ENCODE measurements around the gene ESD.

Gene ESD

GRCh38 chr13:46796515-46797474 lies at the start of gene ESD:
ESD (minus strand) TSS chr13:46797161; CDS start chr13:46791413, 5,748 bp downstream.
- H3K4me3 ChIP-seq (ENCODE audit: control insufficient read depth, low read depth, low read length) = peak within 1 kb of the TSS; percentile 76
- DNase-seq (ENCODE audit: low read depth) = peak; percentile 90
- TF ChIP-seq CTCF (conservative IDR thresholded peaks at IDR 0.05; ENCODE audit: control insufficient read depth, insufficient read depth, low read depth, low read length) = no peak

- no peak for DNase-seq (ENCODE audit: low read depth)
- no peak for TF ChIP-seq CTCF (conservative IDR thresholded peaks at IDR 0.05; ENCODE audit: control insufficient read depth, insufficient read depth, low read depth, low read length)
- no peak overlapping the region for H3K4me3 ChIP-seq (ENCODE audit: control insufficient read depth, low read depth, low read length)
Observed at GRCh38 chr13:46846726-46847125, 49.8 kb upstream of the ESD start.

- TF ChIP-seq CTCF (conservative IDR thresholded peaks at IDR 0.05; ENCODE audit: control insufficient read depth, insufficient read depth, low read depth, low read length) = no peak
- no peak overlapping the region for H3K4me3 ChIP-seq (ENCODE audit: control insufficient read depth, low read depth, low read length)
- DNase-seq (ENCODE audit: low read depth) = no peak
Observed at GRCh38 chr13:46845146-46845545, 48.2 kb upstream of the ESD start.

GRCh38 chr13:46844431-46844830 lies 47.5 kb upstream of the ESD start:
- no peak for TF ChIP-seq CTCF (conservative IDR thresholded peaks at IDR 0.05; ENCODE audit: control insufficient read depth, insufficient read depth, low read depth, low read length)
- H3K4me3 ChIP-seq (ENCODE audit: control insufficient read depth, low read depth, low read length) = no peak overlapping the region
- peak; percentile 35 for DNase-seq (ENCODE audit: low read depth)

- TF ChIP-seq CTCF (conservative IDR thresholded peaks at IDR 0.05; ENCODE audit: control insufficient read depth, insufficient read depth, low read depth, low read length) = no peak
Observed at GRCh38 chr13:46839399-46839798, 42.4 kb upstream of the ESD start.

GRCh38 chr13:46834657-46835056 lies 37.7 kb upstream of the ESD start:
- no peak for DNase-seq (ENCODE audit: low read depth)
- no peak for TF ChIP-seq CTCF (conservative IDR thresholded peaks at IDR 0.05; ENCODE audit: control insufficient read depth, insufficient read depth, low read depth, low read length)
- H3K4me3 ChIP-seq (ENCODE audit: control insufficient read depth, low read depth, low read length) = no peak overlapping the region

More at GRCh38 chr13:46839399-46839798, 42.4 kb upstream of the ESD start:
- DNase-seq (ENCODE audit: low read depth) = no peak
- no peak overlapping the region for H3K4me3 ChIP-seq (ENCODE audit: control insufficient read depth, low read depth, low read length)
